ENCODE measurements around the gene JADE2.

Gene JADE2

DNA sequence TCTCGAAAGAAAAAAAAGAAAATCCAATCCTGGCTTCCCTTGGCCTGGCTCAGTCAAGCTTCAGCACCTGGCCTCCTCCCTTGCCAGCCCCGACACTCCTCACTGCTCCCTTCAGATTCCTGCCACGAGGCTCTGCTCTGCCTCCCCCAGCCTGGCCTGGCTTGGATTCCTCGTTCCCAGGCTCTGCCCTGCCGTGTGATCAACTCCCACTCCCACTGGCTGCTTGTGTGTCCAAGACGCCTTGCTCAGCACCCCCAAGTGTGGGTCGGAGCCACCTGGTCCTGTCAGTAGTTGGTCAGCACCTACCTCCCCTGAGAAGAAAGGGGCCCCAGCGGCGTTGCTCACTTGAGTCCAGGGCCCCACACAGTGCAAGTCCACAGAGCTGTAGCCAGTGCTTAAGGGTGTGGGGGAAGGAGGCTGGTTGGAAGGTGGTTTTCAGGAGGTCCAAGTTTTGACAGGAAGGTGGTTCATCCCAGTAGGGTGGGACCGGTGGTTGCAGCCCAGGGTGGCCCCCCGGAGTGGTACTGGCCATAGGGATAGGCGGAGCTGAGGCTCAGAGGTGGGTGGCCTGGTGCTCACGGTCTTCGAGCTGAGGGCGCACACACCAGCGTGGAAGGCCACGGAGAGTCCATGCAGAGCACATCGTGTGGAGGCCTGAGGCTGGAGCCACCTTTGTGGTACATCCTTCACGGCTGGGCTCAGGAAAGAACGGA, 46.4 kb downstream of the JADE2 start:
- H3K4me3 ChIP-seq (ENCODE audit: low read length) = no peak overlapping the region
- DNase-seq (ENCODE audit: low read depth) = no peak
- no peak for TF ChIP-seq CTCF (conservative IDR thresholded peaks at IDR 0.05; ENCODE audit: low read depth, low read length)

DNA sequence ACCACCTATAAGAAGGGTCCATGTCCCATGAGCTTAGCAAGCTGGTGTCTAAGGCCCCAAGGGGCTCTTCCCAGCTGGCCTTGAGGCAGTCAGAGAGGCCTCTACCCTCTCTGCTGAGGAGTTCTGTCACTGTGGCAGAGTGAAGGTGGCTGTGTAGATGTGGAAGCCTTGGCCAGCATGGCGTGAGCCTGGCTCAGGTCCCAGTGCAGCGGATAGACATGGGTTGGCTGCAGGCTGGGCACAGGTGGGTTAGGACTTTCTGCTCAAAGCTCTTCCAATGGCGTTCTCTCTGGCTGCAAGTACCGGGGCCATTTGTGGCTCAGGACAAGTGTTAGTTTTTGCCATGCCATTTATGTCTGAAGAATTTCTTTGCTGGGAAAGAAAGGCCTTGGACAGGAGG, 47.3 kb downstream of the JADE2 start:
- TF ChIP-seq CTCF (conservative IDR thresholded peaks at IDR 0.05; ENCODE audit: low read depth, low read length) = no peak
- no peak for DNase-seq (ENCODE audit: low read depth)
- no peak overlapping the region for H3K4me3 ChIP-seq (ENCODE audit: low read length)

DNA sequence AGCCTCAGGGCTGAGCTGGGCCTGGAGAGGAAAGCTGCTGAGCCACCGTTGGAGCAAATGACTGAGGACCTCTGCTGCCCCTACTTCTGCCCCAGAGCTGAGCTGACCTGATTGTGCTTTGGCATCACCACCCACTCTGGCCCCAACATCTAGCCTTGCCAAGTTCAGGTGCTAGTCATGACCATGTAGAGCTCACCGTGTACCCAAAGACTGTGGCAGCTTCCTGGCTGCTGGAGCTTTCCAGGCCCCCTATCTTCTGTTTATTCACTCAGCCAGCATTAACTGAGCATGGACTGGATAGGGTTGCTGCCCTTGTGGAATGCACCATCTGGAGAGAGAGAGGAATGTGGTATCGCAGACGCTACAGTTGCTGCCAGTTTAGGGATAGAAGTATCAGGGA, 49.1 kb downstream of the JADE2 start:
- TF ChIP-seq CTCF (conservative IDR thresholded peaks at IDR 0.05; ENCODE audit: low read depth, low read length) = no peak
- H3K4me3 ChIP-seq (ENCODE audit: low read length) = no peak overlapping the region
- DNase-seq (ENCODE audit: low read depth) = no peak

- no peak for TF ChIP-seq CTCF (conservative IDR thresholded peaks at IDR 0.05; ENCODE audit: low read depth, low read length)
- H3K4me3 ChIP-seq (ENCODE audit: low read length) = no peak overlapping the region
- no peak for DNase-seq (ENCODE audit: low read depth)
These were observed 49.8 kb downstream of the JADE2 start for GRCh38 chr5:134575316-134575715.

DNA sequence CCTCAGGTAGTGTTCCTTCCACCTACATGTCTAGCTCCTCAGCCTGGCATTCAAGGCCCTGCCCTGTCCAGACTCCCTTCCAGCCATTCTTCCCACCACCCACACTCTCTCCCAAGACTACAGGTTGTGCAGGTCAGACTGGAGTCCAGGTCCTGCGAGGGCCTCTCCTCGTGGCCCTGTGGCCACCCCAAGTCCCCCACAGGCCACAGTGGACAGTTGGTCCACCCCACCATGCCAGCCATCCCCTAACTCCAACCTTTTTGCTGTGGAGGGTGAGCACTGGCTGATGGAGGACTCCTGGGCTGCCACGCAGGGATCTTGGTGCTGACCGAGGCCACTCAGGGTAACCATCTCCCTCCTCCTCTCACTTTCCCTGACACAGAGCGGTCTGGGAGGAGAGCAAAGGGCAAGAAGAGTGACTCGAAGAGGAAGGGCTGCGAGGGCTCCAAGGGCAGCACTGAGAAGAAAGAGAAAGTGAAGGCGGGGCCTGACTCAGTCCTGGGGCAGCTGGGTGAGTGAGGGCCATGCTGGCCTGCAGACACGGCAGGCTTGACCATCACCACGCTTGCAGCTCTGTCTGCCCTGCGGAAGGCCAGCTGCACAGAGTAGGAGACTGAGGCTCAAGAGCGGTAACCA, 51.0 kb downstream of the JADE2 start:
- TF ChIP-seq CTCF (conservative IDR thresholded peaks at IDR 0.05; ENCODE audit: low read depth, low read length) = no peak
- no peak for DNase-seq (ENCODE audit: low read depth)
- no peak overlapping the region for H3K4me3 ChIP-seq (ENCODE audit: low read length)

DNA sequence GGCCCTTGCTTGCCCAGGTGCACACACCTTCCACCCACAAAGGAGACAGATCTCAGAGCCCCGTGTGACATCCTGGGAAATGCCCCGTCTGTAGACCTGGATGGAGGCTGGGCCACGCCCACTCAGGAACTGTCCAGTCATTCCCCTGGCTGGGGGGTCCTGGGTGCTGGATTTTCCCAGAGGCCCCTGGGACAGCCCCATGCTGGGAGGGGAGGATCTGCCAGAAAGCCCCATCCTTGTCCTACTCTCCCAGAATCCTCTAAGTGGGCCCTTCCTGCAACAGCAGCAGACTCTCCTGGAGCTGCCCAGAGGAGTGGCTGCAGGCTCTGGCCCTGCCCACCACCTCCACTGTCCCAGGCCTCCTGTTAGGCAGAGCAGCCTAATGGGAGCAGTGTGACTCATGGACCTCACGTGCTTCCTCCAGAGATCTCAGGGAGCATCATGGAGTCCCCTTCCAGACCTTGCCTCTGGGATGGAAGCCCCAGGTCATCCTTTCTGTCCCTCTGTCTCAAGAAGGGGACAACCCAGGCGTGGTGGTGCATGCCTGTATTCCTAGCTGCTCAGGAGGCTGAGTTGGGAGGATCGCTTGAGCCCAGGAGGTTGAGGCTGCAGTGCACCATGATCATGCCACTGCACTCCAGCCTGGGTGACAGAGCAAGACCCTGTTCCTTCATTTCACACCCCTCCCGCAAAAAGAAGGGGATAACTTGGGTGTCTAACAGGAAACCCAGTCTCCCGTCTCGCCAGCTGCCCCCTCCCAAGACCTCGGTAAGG, 51.7 kb downstream of the JADE2 start:
- DNase-seq (ENCODE audit: low read depth) = no peak
- no peak overlapping the region for H3K4me3 ChIP-seq (ENCODE audit: low read length)
- no peak for TF ChIP-seq CTCF (conservative IDR thresholded peaks at IDR 0.05; ENCODE audit: low read depth, low read length)

Measured in retinal pigment epithelial cell (primary cell).